HCEC 1CT (cell line): ENCODE measurements around the gene STEAP4.
"Not testable (repeated sequence)": the region's sequence is repeated elsewhere in the genome, so short reads cannot be mapped to it uniquely, and the experiment has no call there.

ENCODE experiments used
- DNase-seq: peaks from one replicate; pipeline ENCODE4 v3.0.0-alpha.2; 2017

STEAP4 gene

GRCh38 chr7:88264987-88265386, 41.7 kb downstream of the STEAP4 start:
- DNase-seq, result not testable (repeated sequence)

- no peak for DNase-seq
Measured at GRCh38 chr7:88262562-88262961, 44.1 kb downstream of the STEAP4 start.

- DNase-seq, result no peak
Measured at GRCh38 chr7:88260719-88261118, 46.0 kb downstream of the STEAP4 start.

- no peak for DNase-seq
Measured at GRCh38 chr7:88259656-88260380, 46.9 kb downstream of the STEAP4 start.

- not testable (repeated sequence) for DNase-seq
Measured at GRCh38 chr7:88258296-88258695, 48.4 kb downstream of the STEAP4 start.

- no peak for DNase-seq
Measured at GRCh38 chr7:88256906-88257305, 49.8 kb downstream of the STEAP4 start.

- DNase-seq, result peak; percentile 9
Measured at GRCh38 chr7:88254721-88255424, 51.8 kb downstream of the STEAP4 start.

- no peak for DNase-seq
Measured at GRCh38 chr7:88253640-88254039, 53.1 kb downstream of the STEAP4 start.

- DNase-seq, result no peak
Measured at GRCh38 chr7:88244258-88244657, 62.4 kb downstream of the STEAP4 start.

GRCh38 chr7:88243345-88243909, 63.3 kb downstream of the STEAP4 start:
- DNase-seq, result peak; percentile 40

GRCh38 chr7:88239852-88240251, 66.8 kb downstream of the STEAP4 start:
- DNase-seq, result no peak

GRCh38 chr7:88233828-88234227, 72.9 kb downstream of the STEAP4 start:
- no peak for DNase-seq

- DNase-seq, result no peak
Measured at GRCh38 chr7:88230646-88231045, 76.0 kb downstream of the STEAP4 start.

GRCh38 chr7:88229302-88229995, 77.2 kb downstream of the STEAP4 start:
- DNase-seq, result no peak

- DNase-seq, result peak; percentile 84
Measured at GRCh38 chr7:88226886-88227516, 79.7 kb downstream of the STEAP4 start.

- no peak for DNase-seq
Measured at GRCh38 chr7:88226201-88226600, 80.5 kb downstream of the STEAP4 start.

GRCh38 chr7:88224601-88225275, 82.0 kb downstream of the STEAP4 start:
- peak; percentile 69 for DNase-seq

- DNase-seq, result no peak
Measured at GRCh38 chr7:88223265-88223664, 83.4 kb downstream of the STEAP4 start.
